H9 (cell line): Measurements from ENCODE around the gene ATG4D. TPM values are rescaled to one million over a fixed set of nuclear protein-coding genes. Genes with fewer than 3 reads are reported as not detected.

ENCODE experiments used
- DNase-seq: peaks from one replicate; pipeline ENCODE4 v3.0.0-alpha.2; 2017
- H2AFZ ChIP-seq: one replicate; pipeline ENCODE4 v1.6.1; 2013; ENCODE audit warnings: mild to moderate bottlenecking, low read length, control low read depth, moderate library complexity
- H2AK5ac ChIP-seq: 2 replicates; pipeline ENCODE4 v1.6.1; 2013; ENCODE audit warnings: low read length, control low read depth, mixed read lengths; ENCODE audit not compliant: insufficient read length
- H2BK120ac ChIP-seq: one replicate; pipeline ENCODE4 v1.6.1; 2013; ENCODE audit warnings: low read depth, mild to moderate bottlenecking, low read length, control low read depth, inconsistent platforms; ENCODE audit not compliant: poor library complexity, severe bottlenecking
- H2BK12ac ChIP-seq: 2 replicates; pipeline ENCODE4 v1.6.1; 2013; ENCODE audit warnings: low read length, control low read depth, mixed read lengths, low read depth; ENCODE audit not compliant: insufficient read length
- H2BK15ac ChIP-seq: 2 replicates; pipeline ENCODE4 v1.6.1; 2013; ENCODE audit warnings: low read depth, low read length, control low read depth
- H2BK20ac ChIP-seq: one replicate; pipeline ENCODE4 v1.6.1; 2013; ENCODE audit warnings: low read depth, mild to moderate bottlenecking, low read length, control low read depth, inconsistent platforms; ENCODE audit not compliant: poor library complexity, severe bottlenecking
- H2BK5ac ChIP-seq: 2 replicates; pipeline ENCODE4 v1.6.1; 2013; ENCODE audit warnings: low read length, control low read depth, mixed read lengths; ENCODE audit not compliant: insufficient read length
- H3K14ac ChIP-seq: 2 replicates; pipeline ENCODE4 v1.6.1; 2013; ENCODE audit warnings: low read length, control low read depth; ENCODE audit not compliant: insufficient read depth
- H3K18ac ChIP-seq: 2 replicates; pipeline ENCODE4 v1.6.1; 2013; ENCODE audit warnings: low read depth, mild to moderate bottlenecking, mixed read lengths, low read length, control low read depth; ENCODE audit not compliant: insufficient read length
- H3K23ac ChIP-seq: 2 replicates; pipeline ENCODE4 v1.6.1; 2013; ENCODE audit warnings: low read length, control low read depth, mixed read lengths, low read depth; ENCODE audit not compliant: insufficient read length
- H3K23me2 ChIP-seq: 2 replicates; pipeline ENCODE4 v1.6.1; 2013; ENCODE audit warnings: low read depth, mild to moderate bottlenecking, mixed read lengths, low read length, control low read depth; ENCODE audit not compliant: insufficient read length, poor library complexity, severe bottlenecking
- H3K27ac ChIP-seq: 2 replicates; pipeline ENCODE4 v1.5.1; 2013; ENCODE audit warnings: low read length, control low read depth, mixed read lengths, low read depth; ENCODE audit not compliant: insufficient read length
- H3K27me3 ChIP-seq: 2 replicates; pipeline ENCODE4 v1.6.1; 2013; ENCODE audit warnings: low read length, control low read depth, inconsistent platforms; ENCODE audit not compliant: insufficient read depth
- H3K4ac ChIP-seq: 2 replicates; pipeline ENCODE4 v1.6.1; 2013; ENCODE audit warnings: low read depth, mild to moderate bottlenecking, control low read depth, inconsistent platforms, low read length, moderate library complexity
- H3K4me1 ChIP-seq: 2 replicates; pipeline ENCODE4 v1.6.1; 2013; ENCODE audit warnings: low read length, control low read depth, inconsistent platforms; ENCODE audit not compliant: insufficient read depth
- H3K4me2 ChIP-seq: 2 replicates; pipeline ENCODE4 v1.6.1; 2013; ENCODE audit warnings: low read length, control low read depth, mixed read lengths; ENCODE audit not compliant: insufficient read length, insufficient read depth
- H3K56ac ChIP-seq: 2 replicates; pipeline ENCODE4 v1.6.1; 2013; ENCODE audit warnings: low read depth, mild to moderate bottlenecking, mixed read lengths, low read length, control low read depth; ENCODE audit not compliant: insufficient read length
- H3K79me1 ChIP-seq: 2 replicates; pipeline ENCODE4 v1.6.1; 2013; ENCODE audit warnings: low read depth, mild to moderate bottlenecking, moderate library complexity, low read length, control low read depth, inconsistent platforms; ENCODE audit not compliant: insufficient read depth, poor library complexity, severe bottlenecking
- H3K79me2 ChIP-seq: 2 replicates; pipeline ENCODE4 v1.6.1; 2013; ENCODE audit warnings: low read length, control low read depth, inconsistent platforms; ENCODE audit not compliant: insufficient read depth
- H3K9ac ChIP-seq: 2 replicates; pipeline ENCODE4 v1.6.1; 2013; ENCODE audit warnings: low read length, control low read depth, mixed read lengths; ENCODE audit not compliant: insufficient read length; ENCODE audit errors: extremely low read depth
- H3K9me3 ChIP-seq: one replicate; pipeline ENCODE4 v1.6.1; 2013; ENCODE audit warnings: low read depth, low read length, inconsistent platforms; ENCODE audit not compliant: control insufficient read depth
- H3T11ph ChIP-seq: one replicate; pipeline ENCODE4 v1.6.1; 2013; ENCODE audit warnings: mild to moderate bottlenecking, low read length, control low read depth, inconsistent platforms
- H4K20me1 ChIP-seq: one replicate; pipeline ENCODE4 v1.6.1; 2013; ENCODE audit not compliant: control insufficient read depth, insufficient read length, insufficient read depth
- H4K5ac ChIP-seq: 2 replicates; pipeline ENCODE4 v1.6.1; 2013; ENCODE audit warnings: low read depth, mild to moderate bottlenecking, mixed read lengths, low read length, control low read depth; ENCODE audit not compliant: insufficient read length
- H4K8ac ChIP-seq: replicated peaks from 2 replicates; pipeline ENCODE4 v1.6.1; 2013; ENCODE audit warnings: low read length, control low read depth, mixed read lengths, low read depth; ENCODE audit not compliant: insufficient read length
- H4K91ac ChIP-seq: 2 replicates; pipeline ENCODE4 v1.6.1; 2013; ENCODE audit warnings: low read depth, mild to moderate bottlenecking, moderate library complexity, mixed read lengths, low read length, control low read depth; ENCODE audit not compliant: insufficient read length
- H3K27ac Mint-ChIP-seq, 3 experiments: 2 replicates in 2 of 3; 3 replicates in 1 of 3; pipeline ENCODE4 v1.8.0; 2020 to 2021; ENCODE audit warnings: mixed read lengths in 3 of 3, mild to moderate bottlenecking in 1 of 3, moderate library complexity in 1 of 3
- H3K27me3 Mint-ChIP-seq: 2 replicates; pipeline ENCODE4 v1.8.0; 2021; ENCODE audit warnings: low read depth, mild to moderate bottlenecking, moderate library complexity, mixed read lengths
- H3K36me3 Mint-ChIP-seq, 3 experiments: 2 replicates in 2 of 3; 3 replicates in 1 of 3; pipeline ENCODE4 v1.8.0; 2020 to 2021; ENCODE audit warnings: low read depth in 3 of 3, mixed read lengths in 3 of 3; ENCODE audit not compliant: insufficient read depth in 1 of 3
- H3K4me1 Mint-ChIP-seq, 2 experiments: 2 replicates each; pipeline ENCODE4 v1.8.0; 2020; ENCODE audit warnings: mixed read lengths in 2 of 2
- H3K4me3 Mint-ChIP-seq, 2 experiments: 2 replicates in 1 of 2; 3 replicates in 1 of 2; pipeline ENCODE4 v1.8.0; 2020 to 2021; ENCODE audit warnings: mild to moderate bottlenecking in 2 of 2, mixed read lengths in 2 of 2, moderate library complexity in 1 of 2
- H3K9me3 Mint-ChIP-seq, 2 experiments: 2 replicates in 1 of 2; 3 replicates in 1 of 2; pipeline ENCODE4 v1.8.0; 2020; ENCODE audit warnings: mild to moderate bottlenecking in 2 of 2, mixed read lengths in 2 of 2, moderate library complexity in 1 of 2
- CTCF ChIP-seq: fragments of 200-600 bp; sonication (generic); conservative IDR thresholded peaks from 3 replicates; pipeline ENCODE4 v1.8.0; 2021; ENCODE audit warnings: antibody characterized with exemption, mild to moderate bottlenecking
- WGBS: extraction: QIAGEN DNeasy Blood & Tissue Kit; methylation state at CpG from one replicate; pipeline ENCODE4 v1.1.7; 2013; ENCODE audit warnings: missing lambda C conversion rate, low lambda C conversion rate, mixed read lengths; ENCODE audit not compliant: insufficient read length; ENCODE audit errors: extremely low coverage; 5-methylcytosine and 5-hydroxymethylcytosine counted together
- total RNA-seq: library from RNA; stranded (reverse); gene quantifications from 2 replicates; pipeline ENCODE4 v1.2.1, GENCODE V29; 2021

ATG4D gene
- total RNA-seq, 1 experiment from 2014 or later: 55.8 TPM

- Histone ChIP-seq H3K14ac (no peak overlapping the region), H3K23me2 (no peaks in the 10 kb centered on the region), H3K4me2 (no peak overlapping the region), H3K79me1 (no peaks in the 10 kb centered on the region), H3K18ac (no peak overlapping the region), H3K4ac (no peak overlapping the region), H2BK12ac (no peak overlapping the region), H4K8ac (no peak overlapping the region), H2BK20ac (no peak overlapping the region), H3K9ac (no peak overlapping the region), H2AK5ac (no peak overlapping the region), H3T11ph (no peak overlapping the region), H3K79me2 (no peaks in the 10 kb centered on the region), H4K5ac (no peak overlapping the region), H3K4me1 (no peaks in the 10 kb centered on the region), H3K56ac (no peak overlapping the region), H3K9me3 (no peaks in the 10 kb centered on the region), H3K27me3 (no peaks in the 10 kb centered on the region), H2AFZ (no peak overlapping the region), H2BK120ac (no peak overlapping the region), H4K20me1 (peaks cover 2% of the 10 kb centered on the region), H2BK15ac (no peak overlapping the region), H2BK5ac (no peak overlapping the region), H3K27ac (no peak overlapping the region), H4K91ac (no peak overlapping the region), H3K23ac (no peak overlapping the region)
- H3K9me3 Mint-ChIP-seq: no peaks in the 10 kb centered on the region
- TF ChIP-seq CTCF: no peak
- DNase-seq: no peak
- H3K27ac Mint-ChIP-seq: no peak overlapping the region
- H3K4me1 Mint-ChIP-seq: no peaks in the 10 kb centered on the region
- H3K36me3 Mint-ChIP-seq: peaks cover 32 to 91% (median 78%) of the 10 kb centered on the region in 3 experiments; a peak in 6 of 7 replicates
- WGBS: no CpG with 5 or more reads among the region's 33 CpGs
- H3K4me3 Mint-ChIP-seq: no peak overlapping the region
- no peaks in the 10 kb centered on the region for H3K27me3 Mint-ChIP-seq
Measured at GRCh38 chr19:10557603-10558197, 14.0 kb downstream of the ATG4D start.
